PC-3 (cell line): ENCODE measurements around the gene GAS2. TPM values are rescaled to one million over a fixed set of nuclear protein-coding genes. Genes with fewer than 3 reads are reported as not detected.

ENCODE experiments used
- ATAC-seq: fragments of 200-7000 bp; cut with Tn5 transposase; 2 replicates; pipeline ENCODE4 v1.9.1; 2020; ENCODE audit warnings: mild to moderate bottlenecking, moderate library complexity
- BruUV-seq: library from RNA; stranded (reverse); fragments of 400-500 nt; replicated peaks from 2 replicates; lab custom pipeline; 2021; lab: Mats Ljungman, UMichigan
- CTCF ChIA-PET: fragments of 300-600 bp; sonication (Branson Sonifier 250); formaldehyde crosslinking; loops from one replicate; lab custom pipeline; 2022; ENCODE audit warnings: antibody characterized with exemption; lab: Charles Lee
- POLR2A ChIA-PET: fragments of 300-600 bp; sonication (Branson Sonifier 250); formaldehyde crosslinking; loops from one replicate; lab custom pipeline; 2022; ENCODE audit warnings: antibody characterized with exemption; ENCODE audit not compliant: unreplicated experiment; lab: Charles Lee
- DNase-seq: peaks from one replicate; pipeline ENCODE4 v3.0.0-alpha.2; 2015
- H2AFZ ChIP-seq: fragments of 300-600 bp; sonication (generic); 2 replicates; pipeline ENCODE4 v1.6.0; 2016; ENCODE audit warnings: antibody characterized with exemption, low read length
- H3F3A ChIP-seq: fragments of 300-600 bp; sonication (generic); one replicate; pipeline ENCODE4 v1.6.0; 2017; ENCODE audit warnings: antibody characterized with exemption, low read length, control low read depth, mild to moderate bottlenecking; ENCODE audit not compliant: unreplicated experiment
- H3K27ac ChIP-seq: fragments of 300-600 bp; sonication (generic); 2 replicates; pipeline ENCODE4 v1.5.1; 2016; ENCODE audit warnings: mild to moderate bottlenecking, low read length
- H3K27me3 ChIP-seq: fragments of 300-600 bp; sonication (generic); 2 replicates; pipeline ENCODE4 v1.6.1; 2016; ENCODE audit warnings: low read length, mixed read lengths
- H3K36me3 ChIP-seq: fragments of 300-600 bp; sonication (generic); 2 replicates; pipeline ENCODE4 v1.6.1; 2016; ENCODE audit warnings: low read depth, mixed run types, low read length, mixed read lengths
- H3K4me1 ChIP-seq: fragments of 300-600 bp; sonication (generic); 2 replicates; pipeline ENCODE4 v1.5.1; 2016; ENCODE audit warnings: low read length; ENCODE audit not compliant: insufficient read depth
- H3K4me2 ChIP-seq: fragments of 300-600 bp; sonication (generic); 2 replicates; pipeline ENCODE4 v1.6.0; 2016; ENCODE audit warnings: low read length
- H3K4me3 ChIP-seq: fragments of 300-600 bp; sonication (generic); 2 replicates; pipeline ENCODE4 v1.5.1; 2016; ENCODE audit warnings: mild to moderate bottlenecking, low read length, mixed read lengths
- H3K79me2 ChIP-seq: fragments of 300-600 bp; sonication (generic); 2 replicates; pipeline ENCODE4 v1.6.1; 2017; ENCODE audit warnings: low read length, mixed read lengths
- H3K9ac ChIP-seq: fragments of 300-600 bp; sonication (generic); 2 replicates; pipeline ENCODE4 v1.6.0; 2016; ENCODE audit warnings: mild to moderate bottlenecking, low read length
- H3K9me2 ChIP-seq: fragments of 300-600 bp; sonication (generic); replicated peaks from 2 replicates; pipeline ENCODE4 v1.6.1; 2016; ENCODE audit warnings: mixed run types, low read length, mixed read lengths
- H3K9me3 ChIP-seq: fragments of 300-600 bp; sonication (generic); 2 replicates; pipeline ENCODE4 v1.6.1; 2016; ENCODE audit warnings: low read length, mixed read lengths
- H4K20me1 ChIP-seq: fragments of 300-600 bp; sonication (generic); 2 replicates; pipeline ENCODE4 v1.6.1; 2016; ENCODE audit warnings: low read length, mixed read lengths
- EZH2 ChIP-seq: fragments of 300-600 bp; sonication (generic); IDR thresholded peaks from one replicate; pipeline ENCODE4 v1.6.1; 2017; ENCODE audit warnings: antibody characterized with exemption, mild to moderate bottlenecking, low read length; ENCODE audit not compliant: unreplicated experiment
- EZH2phosphoT487 ChIP-seq: fragments of 300-600 bp; sonication (generic); IDR thresholded peaks from 2 replicates; pipeline ENCODE4 v1.6.1; 2018; ENCODE audit warnings: mild to moderate bottlenecking, antibody characterized with exemption, low read length, borderline replicate concordance
- intact Hi-C: fragments of 100-400 bp; cut with micrococcal nuclease; formaldehyde crosslinking; loops from 2 replicates; pipeline ENCODE4 v1.9.0; 2023
- total RNA-seq: library from RNA; depleted of rRNA; stranded (reverse); fragments of >200 nt; gene quantifications from 2 replicates; pipeline ENCODE4 v1.2.3, GENCODE V29; 2014
- TF ChIP-seq, protein P1 (sequence below): fragments of 300-600 bp; sonication (generic); conservative IDR thresholded peaks from 2 replicates; pipeline ENCODE4 v1.5.1; 2017; ENCODE audit warnings: antibody characterized with exemption, low read depth, mild to moderate bottlenecking, low read length

GAS2 gene
- total RNA-seq, 1 experiment from 2014 or later, result not detected

DNA sequence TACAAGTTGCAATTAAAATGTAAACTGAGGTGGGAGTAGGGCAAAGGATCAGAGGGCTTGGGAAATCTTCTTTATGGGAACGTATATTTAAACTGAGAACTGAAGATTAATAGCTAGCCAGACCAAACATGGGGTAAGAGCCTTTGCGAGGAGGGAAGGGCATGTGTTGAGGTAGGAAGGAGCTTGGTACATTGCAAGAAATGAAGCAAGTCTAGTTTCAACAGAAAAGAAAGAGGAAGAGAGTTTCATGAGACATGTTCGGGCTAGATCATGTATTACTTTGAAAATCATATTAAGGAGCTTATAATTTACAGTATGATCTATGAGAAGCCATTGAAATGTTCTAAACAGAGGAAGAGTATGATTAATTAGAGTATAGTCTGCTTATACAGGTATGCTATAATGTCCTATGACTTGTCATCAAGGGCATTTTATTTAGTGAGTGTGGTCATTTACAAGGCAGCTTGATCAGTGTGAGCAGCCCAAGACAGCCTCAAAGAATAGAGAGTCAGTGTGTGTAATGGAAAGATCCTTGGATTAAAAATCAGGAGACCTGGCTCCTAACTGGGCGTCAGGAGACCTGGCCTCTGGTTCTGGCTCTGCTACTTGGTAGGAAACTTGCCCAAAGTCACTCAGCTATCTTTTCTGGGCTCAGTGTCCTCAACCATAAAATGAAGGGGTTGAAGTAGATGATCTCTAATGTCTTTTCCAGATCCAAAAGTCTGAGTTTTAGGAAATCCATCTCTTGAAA, 10.9 kb downstream of the GAS2 start:
- Histone ChIP-seq H4K20me1 (no peaks in the 10 kb centered on the region), H3K27ac (no peak overlapping the region), H3K9ac (no peak overlapping the region), H3K4me2 (no peak overlapping the region), H3F3A (no peaks in the 10 kb centered on the region), H3K27me3 (peaks cover 26% of the 10 kb centered on the region; the same call in 1 of the 2 replicates), H3K9me2 (no peaks in the 10 kb centered on the region), H3K4me1 (no peaks in the 10 kb centered on the region), H3K36me3 (no peaks in the 10 kb centered on the region), H3K79me2 (no peaks in the 10 kb centered on the region), H3K9me3 (no peaks in the 10 kb centered on the region), H2AFZ (no peak overlapping the region), H3K4me3 (no peak overlapping the region)
- ATAC-seq, result no peak
- DNase-seq, result no peak
- ChIA-PET POLR2A (interaction anchor here (0.6 kb wide), 1 partner anchor 268 kb away, joined by 5 read pairs; no protein-coding TSS in a partner anchor), CTCF (no interaction called here)
- intact Hi-C loops, result no loop called here
- BruUV-seq, result no TSS peak
- TF ChIP-seq, protein P1, sequence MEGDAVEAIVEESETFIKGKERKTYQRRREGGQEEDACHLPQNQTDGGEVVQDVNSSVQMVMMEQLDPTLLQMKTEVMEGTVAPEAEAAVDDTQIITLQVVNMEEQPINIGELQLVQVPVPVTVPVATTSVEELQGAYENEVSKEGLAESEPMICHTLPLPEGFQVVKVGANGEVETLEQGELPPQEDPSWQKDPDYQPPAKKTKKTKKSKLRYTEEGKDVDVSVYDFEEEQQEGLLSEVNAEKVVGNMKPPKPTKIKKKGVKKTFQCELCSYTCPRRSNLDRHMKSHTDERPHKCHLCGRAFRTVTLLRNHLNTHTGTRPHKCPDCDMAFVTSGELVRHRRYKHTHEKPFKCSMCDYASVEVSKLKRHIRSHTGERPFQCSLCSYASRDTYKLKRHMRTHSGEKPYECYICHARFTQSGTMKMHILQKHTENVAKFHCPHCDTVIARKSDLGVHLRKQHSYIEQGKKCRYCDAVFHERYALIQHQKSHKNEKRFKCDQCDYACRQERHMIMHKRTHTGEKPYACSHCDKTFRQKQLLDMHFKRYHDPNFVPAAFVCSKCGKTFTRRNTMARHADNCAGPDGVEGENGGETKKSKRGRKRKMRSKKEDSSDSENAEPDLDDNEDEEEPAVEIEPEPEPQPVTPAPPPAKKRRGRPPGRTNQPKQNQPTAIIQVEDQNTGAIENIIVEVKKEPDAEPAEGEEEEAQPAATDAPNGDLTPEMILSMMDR, result no peak
- TF ChIP-seq EZH2, result no peak

DNA sequence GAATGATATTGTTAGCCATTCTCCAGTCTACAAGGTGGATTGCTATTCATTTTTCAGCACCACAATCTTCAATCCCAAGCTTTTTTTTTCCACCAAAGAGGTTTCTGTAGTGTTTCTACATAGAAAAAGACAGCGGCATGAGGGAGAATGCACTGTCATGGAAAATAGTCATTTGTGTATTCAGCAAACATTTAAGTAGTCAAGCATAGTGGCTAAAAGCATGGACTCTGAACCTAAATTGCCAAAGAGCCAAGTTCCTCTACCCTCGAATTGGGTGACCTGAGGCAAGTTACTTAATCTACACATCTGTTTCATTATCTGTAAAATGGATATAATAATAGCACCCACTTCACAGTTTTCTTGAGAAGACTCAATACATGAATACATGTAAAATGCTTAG, 14.2 kb downstream of the GAS2 start:
- BruUV-seq, result no TSS peak
- Histone ChIP-seq H3K9me2 (no peaks in the 10 kb centered on the region), H3K4me1 (no peaks in the 10 kb centered on the region), H3K27ac (no peak overlapping the region), H3K4me3 (no peak overlapping the region), H3F3A (no peaks in the 10 kb centered on the region), H4K20me1 (no peaks in the 10 kb centered on the region), H3K36me3 (no peaks in the 10 kb centered on the region), H2AFZ (no peak overlapping the region), H3K27me3 (peaks cover 40% of the 10 kb centered on the region), H3K9me3 (no peaks in the 10 kb centered on the region), H3K79me2 (no peaks in the 10 kb centered on the region), H3K4me2 (no peak overlapping the region), H3K9ac (no peak overlapping the region)
- DNase-seq (no peak), ATAC-seq (no peak)
- ChIA-PET CTCF (no interaction called here), POLR2A (no interaction called here)
- intact Hi-C loops, result no loop called here
- TF ChIP-seq, protein P1, result no peak
- TF ChIP-seq EZH2 (no peak), EZH2phosphoT487 (no peak)

DNA sequence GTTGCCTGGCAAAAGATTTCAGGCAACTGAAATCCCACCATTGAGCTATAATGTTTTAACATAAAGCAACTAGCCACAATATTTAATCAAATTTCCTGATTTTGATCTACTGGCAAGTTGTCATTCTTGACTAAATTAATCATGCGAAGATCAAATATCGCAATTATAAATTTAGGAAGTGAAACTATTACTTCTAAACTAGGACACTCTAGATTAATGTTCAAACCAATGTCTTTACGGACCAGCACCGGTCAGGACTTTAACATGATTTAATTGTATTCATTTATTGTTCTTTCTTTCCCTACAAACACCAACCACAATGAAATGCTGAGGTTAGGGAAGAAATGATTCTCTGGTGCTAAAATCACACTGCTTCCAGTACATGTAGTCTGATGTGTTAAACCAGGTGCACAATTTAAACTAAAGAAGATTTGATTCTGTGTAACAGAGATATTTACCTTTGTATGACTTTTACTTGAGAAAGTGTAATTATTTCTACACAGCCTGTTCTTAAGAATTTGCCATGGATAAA, 14.9 kb downstream of the GAS2 start:
- H3K4me2 ChIP-seq, result no peak overlapping the region
- no TSS peak for BruUV-seq
- no peaks in the 10 kb centered on the region for H3K36me3 ChIP-seq
- H3K9me2 ChIP-seq, result no peaks in the 10 kb centered on the region
- no peak overlapping the region for H3K4me3 ChIP-seq
- POLR2A ChIA-PET, result no interaction called here
- H3F3A ChIP-seq, result no peaks in the 10 kb centered on the region
- no peak overlapping the region for H2AFZ ChIP-seq
- no peaks in the 10 kb centered on the region for H4K20me1 ChIP-seq
- TF ChIP-seq, protein P1, result no peak
- TF ChIP-seq EZH2 (no peak), EZH2phosphoT487 (no peak)
- no peak for DNase-seq
- no peaks in the 10 kb centered on the region for H3K4me1 ChIP-seq
- CTCF ChIA-PET, result interaction anchor here (0.6 kb wide), 1 partner anchor 10 kb away, joined by 3 read pairs; no protein-coding TSS in a partner anchor
- intact Hi-C loops, result no loop called here
- no peak overlapping the region for H3K27ac ChIP-seq
- H3K9ac ChIP-seq, result no peak overlapping the region
- no peak for ATAC-seq
- no peaks in the 10 kb centered on the region for H3K9me3 ChIP-seq
- H3K27me3 ChIP-seq, result peaks cover 42% of the 10 kb centered on the region
- H3K79me2 ChIP-seq, result no peaks in the 10 kb centered on the region
